Stimulated activated CD8-positive, alpha-beta memory T cell treated with anti-CD3 and anti-CD28 coated beads, Interleukin-15, amount 100 ng/mL, for 4 hours (primary cell): ENCODE data around the gene SETMAR.
"Not testable (repeated sequence)": the region's sequence is repeated elsewhere in the genome, so short reads cannot be mapped to it uniquely, and the experiment has no call there.

Experiments
- DNase-seq, 2 donors: peaks; one replicate each; pipeline ENCODE4 v3.0.0-alpha.2; 2020; ENCODE audit warnings: low read depth in 2 of 2

Gene SETMAR

GRCh38 chr3:4303187-4304123 lies at the start of gene SETMAR:
Gene SETMAR (plus strand): TSS chr3:4303369. CDS start chr3:4303371, 2 bp downstream.
- peak; percentile 64 to 66 for DNase-seq

GRCh38 chr3:4261406-4261805 lies 41.8 kb upstream of the SETMAR start:
- DNase-seq, result no peak

- DNase-seq, result no peak
These were observed 39.1 kb upstream of the SETMAR start for GRCh38 chr3:4264040-4264439.

- DNase-seq, result no peak
These were observed 32.4 kb upstream of the SETMAR start for GRCh38 chr3:4270720-4271119.

- DNase-seq, result no peak
These were observed 31.3 kb upstream of the SETMAR start for GRCh38 chr3:4271834-4272233.

- DNase-seq, result no peak
These were observed 23.6 kb upstream of the SETMAR start for GRCh38 chr3:4279516-4280105.

- DNase-seq, result no peak
These were observed 21.2 kb upstream of the SETMAR start for GRCh38 chr3:4281991-4282390.

- no peak for DNase-seq
These were observed 18.3 kb upstream of the SETMAR start for GRCh38 chr3:4284865-4285264.

- DNase-seq, result no peak
These were observed 14.1 kb upstream of the SETMAR start for GRCh38 chr3:4289044-4289443.

- DNase-seq, result no peak
These were observed 12.8 kb upstream of the SETMAR start for GRCh38 chr3:4290272-4290893.

- no peak for DNase-seq
These were observed 10.9 kb upstream of the SETMAR start for GRCh38 chr3:4292301-4292700.

- no peak for DNase-seq
These were observed 8.4 kb upstream of the SETMAR start for GRCh38 chr3:4294616-4295327.

GRCh38 chr3:4296454-4296853 lies 6.7 kb upstream of the SETMAR start:
- DNase-seq, result not testable (repeated sequence)

- DNase-seq, result no peak
These were observed 5.7 kb upstream of the SETMAR start for GRCh38 chr3:4297486-4297885.

- DNase-seq, result no peak
These were observed 422 bp upstream of the SETMAR start for GRCh38 chr3:4302747-4303146.

GRCh38 chr3:4305210-4305609 lies 2.0 kb downstream of the SETMAR start:
- DNase-seq, result not testable (repeated sequence)

- no peak for DNase-seq
These were observed 2.9 kb downstream of the SETMAR start for GRCh38 chr3:4306091-4306490.

GRCh38 chr3:4306860-4307259 lies 3.7 kb downstream of the SETMAR start:
- no peak for DNase-seq

GRCh38 chr3:4309491-4310128 lies 6.4 kb downstream of the SETMAR start:
- no peak for DNase-seq

GRCh38 chr3:4310971-4311370 lies 7.8 kb downstream of the SETMAR start:
- DNase-seq, result no peak

GRCh38 chr3:4311496-4311895 lies 8.3 kb downstream of the SETMAR start:
- no peak for DNase-seq
